ENCODE results near the gene ADAMTS15.
"Not testable (repeated sequence)": the region's sequence is repeated elsewhere in the genome, so short reads cannot be mapped to it uniquely, and the experiment has no call there.

ADAMTS15 gene

GRCh38 chr11:130436171-130436570 lies 12.3 kb upstream of the ADAMTS15 start:
- no peak for DNase-seq

- no peak for DNase-seq
Observed at GRCh38 chr11:130437848-130438247, 10.6 kb upstream of the ADAMTS15 start.

- DNase-seq: not testable (repeated sequence)
Observed at GRCh38 chr11:130438401-130439159, 9.9 kb upstream of the ADAMTS15 start.

GRCh38 chr11:130439160-130439519 lies 9.3 kb upstream of the ADAMTS15 start:
- DNase-seq: peak; percentile 25

- no peak for DNase-seq
Observed at GRCh38 chr11:130439876-130440275, 8.6 kb upstream of the ADAMTS15 start.

- DNase-seq: no peak
Observed at GRCh38 chr11:130441719-130442118, 6.7 kb upstream of the ADAMTS15 start.

- DNase-seq: no peak
Observed at GRCh38 chr11:130442737-130443136, 5.7 kb upstream of the ADAMTS15 start.

- no peak for DNase-seq
Observed at GRCh38 chr11:130445788-130446187, 2.7 kb upstream of the ADAMTS15 start.

- DNase-seq: no peak
Observed at GRCh38 chr11:130448039-130448415, 418 bp upstream of the ADAMTS15 start.

- DNase-seq: no peak
Observed at GRCh38 chr11:130449310-130449990, 1.0 kb downstream of the ADAMTS15 start.

GRCh38 chr11:130449996-130450769 lies 1.7 kb downstream of the ADAMTS15 start:
- DNase-seq: no peak

- no peak for DNase-seq
Observed at GRCh38 chr11:130451231-130452019, 3.0 kb downstream of the ADAMTS15 start.

- no peak for DNase-seq
Observed at GRCh38 chr11:130452176-130452575, 3.7 kb downstream of the ADAMTS15 start.

GRCh38 chr11:130452940-130453339 lies 4.5 kb downstream of the ADAMTS15 start:
- DNase-seq: no peak

GRCh38 chr11:130454491-130455252 lies 6.2 kb downstream of the ADAMTS15 start:
- DNase-seq: no peak

GRCh38 chr11:130455483-130456127 lies 7.2 kb downstream of the ADAMTS15 start:
- no peak for DNase-seq

- DNase-seq: no peak
Observed at GRCh38 chr11:130456286-130456685, 7.8 kb downstream of the ADAMTS15 start.

GRCh38 chr11:130457623-130458409 lies 9.4 kb downstream of the ADAMTS15 start:
- no peak for DNase-seq

- DNase-seq: no peak
Observed at GRCh38 chr11:130458410-130458729, 9.9 kb downstream of the ADAMTS15 start.

- no peak for DNase-seq
Observed at GRCh38 chr11:130459521-130459920, 11.1 kb downstream of the ADAMTS15 start.

All from CD4-positive, alpha-beta T cell treated with Interleukin-17A for 1 hour (primary cell).